Caco-2 (cell line): ENCODE measurements around the gene SPINK4. TPM values are rescaled to one million over a fixed set of nuclear protein-coding genes. Genes with fewer than 3 reads are reported as not detected.

ENCODE experiments used
- BruUV-seq: library from RNA; stranded (reverse); fragments of 400-500 nt; replicated peaks from 2 replicates; lab custom pipeline; 2021; lab: Mats Ljungman, UMichigan
- CTCF ChIA-PET: fragments of 300-600 bp; sonication (Branson Sonifier 250); formaldehyde crosslinking; loops from one replicate; lab custom pipeline; 2022; ENCODE audit warnings: antibody characterized with exemption; lab: Charles Lee
- POLR2A ChIA-PET: fragments of 300-600 bp; sonication (Branson Sonifier 250); formaldehyde crosslinking; loops from one replicate; lab custom pipeline; 2022; ENCODE audit warnings: antibody characterized with exemption; lab: Charles Lee
- DNase-seq, 2 experiments: peaks; one replicate each; pipeline versions ENCODE4 v3.0.0 to v3.0.0-alpha.2; 2020 to 2022
- H3K27me3 ChIP-seq: replicated peaks from 2 replicates; pipeline ENCODE4 v1.6.0; 2011; ENCODE audit warnings: low read length; ENCODE audit not compliant: control insufficient read depth, insufficient read depth
- H3K36me3 ChIP-seq: 2 replicates; pipeline ENCODE4 v1.5.1; 2011; ENCODE audit warnings: low read length; ENCODE audit not compliant: control insufficient read depth, insufficient read depth
- H3K4me1 ChIP-seq: fragments of 250-450 bp; sonication (Bioruptor Pico); 2 replicates; pipeline ENCODE4 v1.5.1; 2020; ENCODE audit warnings: mild to moderate bottlenecking
- H3K4me3 ChIP-seq: 2 replicates; pipeline ENCODE4 v1.5.1; 2011; ENCODE audit warnings: low read depth, mild to moderate bottlenecking, control low read depth, low read length
- H3K9me3 ChIP-seq: fragments of 250-450 bp; sonication (Bioruptor Pico); 2 replicates; pipeline ENCODE4 v1.5.1; 2020; ENCODE audit warnings: mild to moderate bottlenecking, moderate library complexity
- H3K27ac Mint-ChIP-seq: one replicate; pipeline ENCODE4 v1.8.0; 2022; ENCODE audit warnings: mixed read lengths; ENCODE audit not compliant: unreplicated experiment
- H3K27me3 Mint-ChIP-seq: one replicate; pipeline ENCODE4 v1.8.0; 2022; ENCODE audit warnings: mixed read lengths; ENCODE audit not compliant: insufficient read depth, unreplicated experiment
- H3K36me3 Mint-ChIP-seq: one replicate; pipeline ENCODE4 v1.8.0; 2022; ENCODE audit warnings: mild to moderate bottlenecking, mixed read lengths; ENCODE audit not compliant: insufficient read depth, unreplicated experiment
- H3K4me1 Mint-ChIP-seq: one replicate; pipeline ENCODE4 v1.8.0; 2022; ENCODE audit warnings: low read depth, mixed read lengths; ENCODE audit not compliant: unreplicated experiment
- H3K4me3 Mint-ChIP-seq: one replicate; pipeline ENCODE4 v1.8.0; 2022; ENCODE audit warnings: mild to moderate bottlenecking, moderate library complexity, mixed read lengths; ENCODE audit not compliant: unreplicated experiment
- H3K9me3 Mint-ChIP-seq: one replicate; pipeline ENCODE4 v1.8.0; 2022; ENCODE audit warnings: mixed read lengths; ENCODE audit not compliant: unreplicated experiment
- CTCF ChIP-seq, 2 experiments: fragments of 200-600 bp in 1 of 2; IDR thresholded peaks; 1 replicate in 1 of 2; 2 replicates in 1 of 2; pipeline versions ENCODE4 v1.5.1 to v1.8.0; 2011 to 2022; ENCODE audit warnings: antibody characterized with exemption in 1 of 2, control low read depth in 1 of 2, inconsistent platforms in 1 of 2, low read depth in 1 of 2, low read length in 1 of 2, mild to moderate bottlenecking in 1 of 2, moderate library complexity in 1 of 2; ENCODE audit not compliant: insufficient read depth in 1 of 2, severe bottlenecking in 1 of 2, unreplicated experiment in 1 of 2
- intact Hi-C: fragments of 100-400 bp; cut with micrococcal nuclease; formaldehyde crosslinking; loops from one replicate; pipeline ENCODE4 v1.10.0; 2022; ENCODE audit not compliant: unreplicated experiment
- total RNA-seq: library from RNA; stranded (reverse); gene quantifications from 2 replicates; pipeline ENCODE4 v1.2.3, GENCODE V29; 2022

Gene SPINK4
- total RNA-seq, 1 experiment from 2014 or later, result 2.1 TPM

GRCh38 chr9:33234511-33235467 lies 5.2 kb upstream of the SPINK4 start:
- Mint-ChIP-seq H3K4me3 (no peak overlapping the region), H3K4me1 (peaks cover 4% of the 10 kb centered on the region)

GRCh38 chr9:33236571-33236970 lies 3.4 kb upstream of the SPINK4 start:
- Mint-ChIP-seq H3K36me3 (peaks cover 3% of the 10 kb centered on the region), H3K4me1 (peaks cover 6% of the 10 kb centered on the region), H3K27ac (no peak overlapping the region), H3K9me3 (no peaks in the 10 kb centered on the region), H3K27me3 (peaks cover 4% of the 10 kb centered on the region), H3K4me3 (no peak overlapping the region)
- no TSS peak for BruUV-seq
- no peak for DNase-seq
- ChIA-PET POLR2A (no interaction called here), CTCF (interaction anchor here (1.8 kb wide), 1 partner anchor 10 kb away, joined by 4 read pairs; no protein-coding TSS in a partner anchor)
- intact Hi-C loops, result no loop called here
- no peaks in the 10 kb centered on the region for H3K36me3 ChIP-seq
- H3K4me1 ChIP-seq, result peaks cover 12% of the 10 kb centered on the region
- no peaks in the 10 kb centered on the region for H3K9me3 ChIP-seq
- no peaks in the 10 kb centered on the region for H3K27me3 ChIP-seq
- no peak overlapping the region for H3K4me3 ChIP-seq
- TF ChIP-seq CTCF (IDR thresholded peaks at IDR 0.05; ENCODE audit: insufficient read depth in 1 of 2, low read depth in 1 of 2, low read length in 1 of 2, severe bottlenecking in 1 of 2, unreplicated experiment in 1 of 2), result no peak

More at GRCh38 chr9:33234511-33235467, 5.2 kb upstream of the SPINK4 start:
- no peak overlapping the region for H3K4me3 ChIP-seq
- no peaks in the 10 kb centered on the region for H3K9me3 ChIP-seq
- H3K27ac Mint-ChIP-seq, result no peak overlapping the region
- H3K27me3 ChIP-seq, result no peaks in the 10 kb centered on the region
- intact Hi-C loops, result no loop called here
- peaks cover 11% of the 10 kb centered on the region for H3K4me1 ChIP-seq
- no peak for TF ChIP-seq CTCF (IDR thresholded peaks at IDR 0.05; ENCODE audit: insufficient read depth in 1 of 2, low read depth in 1 of 2, low read length in 1 of 2, severe bottlenecking in 1 of 2, unreplicated experiment in 1 of 2)
- H3K36me3 Mint-ChIP-seq, result peaks cover 5% of the 10 kb centered on the region
- ChIA-PET CTCF (no interaction called here), POLR2A (no interaction called here)
- H3K27me3 Mint-ChIP-seq, result peaks cover 4% of the 10 kb centered on the region
- H3K36me3 ChIP-seq, result no peaks in the 10 kb centered on the region
- BruUV-seq, result no TSS peak
- H3K9me3 Mint-ChIP-seq, result no peaks in the 10 kb centered on the region
- DNase-seq, result no peak

GRCh38 chr9:33241298-33241697 lies 1.3 kb downstream of the SPINK4 start:
- no peaks in the 10 kb centered on the region for H3K27me3 ChIP-seq
- ChIA-PET CTCF (no interaction called here), POLR2A (no interaction called here)
- no peak overlapping the region for H3K4me3 ChIP-seq
- no peaks in the 10 kb centered on the region; the same call in 1 of the 2 replicates for H3K36me3 ChIP-seq
- intact Hi-C loops, result no loop called here
- H3K4me1 Mint-ChIP-seq, result peaks cover 6% of the 10 kb centered on the region
- H3K27ac Mint-ChIP-seq, result no peak overlapping the region
- peaks cover 12% of the 10 kb centered on the region for H3K4me1 ChIP-seq
- DNase-seq, result no peak
- BruUV-seq, result no TSS peak
- peaks cover 5% of the 10 kb centered on the region for H3K36me3 Mint-ChIP-seq
- no peak overlapping the region for H3K4me3 Mint-ChIP-seq
- no peak for TF ChIP-seq CTCF (IDR thresholded peaks at IDR 0.05; ENCODE audit: insufficient read depth in 1 of 2, low read depth in 1 of 2, low read length in 1 of 2, severe bottlenecking in 1 of 2, unreplicated experiment in 1 of 2)
- H3K27me3 Mint-ChIP-seq, result no peaks in the 10 kb centered on the region
- no peaks in the 10 kb centered on the region for H3K9me3 ChIP-seq
- H3K9me3 Mint-ChIP-seq, result no peaks in the 10 kb centered on the region
